Endodermal cell (in vitro differentiated cells): ENCODE data around the gene SMIM28. TPM values are rescaled to one million over a fixed set of nuclear protein-coding genes. Genes with fewer than 3 reads are reported as not detected.

Source experiments
- DNase-seq: peaks from one replicate; pipeline ENCODE4 v3.0.0-alpha.2; 2017
- H3K27ac ChIP-seq: 2 replicates; pipeline ENCODE4 v1.5.1; 2013; ENCODE audit warnings: mild to moderate bottlenecking, low read depth, low read length, moderate library complexity
- H3K27me3 ChIP-seq: 2 replicates; pipeline ENCODE4 v1.6.1; 2013; ENCODE audit warnings: mild to moderate bottlenecking, low read length, moderate library complexity; ENCODE audit not compliant: insufficient read depth, control insufficient read depth, poor library complexity, severe bottlenecking
- H3K36me3 ChIP-seq: 2 replicates; pipeline ENCODE4 v1.7.0; 2013; ENCODE audit warnings: mild to moderate bottlenecking, low read length, moderate library complexity; ENCODE audit not compliant: control insufficient read depth, insufficient read depth
- H3K4me1 ChIP-seq: one replicate; pipeline ENCODE4 v1.7.0; 2013; ENCODE audit warnings: low read length; ENCODE audit not compliant: control insufficient read depth, insufficient read depth
- H3K4me3 ChIP-seq: 2 replicates; pipeline ENCODE4 v1.5.1; 2013; ENCODE audit warnings: mild to moderate bottlenecking, low read length, moderate library complexity
- H3K9ac ChIP-seq: 2 replicates; pipeline ENCODE4 v1.6.1; 2013; ENCODE audit warnings: mild to moderate bottlenecking, low read length, moderate library complexity; ENCODE audit not compliant: poor library complexity, severe bottlenecking; ENCODE audit errors: extremely low read depth
- H3K9me3 ChIP-seq: 2 replicates; pipeline ENCODE4 v1.6.1; 2013; ENCODE audit warnings: mild to moderate bottlenecking, low read length, moderate library complexity; ENCODE audit not compliant: control insufficient read depth
- H3K27ac Mint-ChIP-seq: 2 replicates; pipeline ENCODE4 v1.8.0; 2020; ENCODE audit warnings: mixed read lengths
- H3K27me3 Mint-ChIP-seq: 2 replicates; pipeline ENCODE4 v1.8.0; 2021; ENCODE audit warnings: mild to moderate bottlenecking, mixed read lengths; ENCODE audit not compliant: insufficient read depth
- H3K36me3 Mint-ChIP-seq: 2 replicates; pipeline ENCODE4 v1.8.0; 2020; ENCODE audit warnings: low read depth, mixed read lengths
- H3K4me1 Mint-ChIP-seq: 2 replicates; pipeline ENCODE4 v1.8.0; 2020; ENCODE audit warnings: mixed read lengths
- H3K4me3 Mint-ChIP-seq: 2 replicates; pipeline ENCODE4 v1.8.0; 2020; ENCODE audit warnings: mild to moderate bottlenecking, moderate library complexity, mixed read lengths
- H3K9me3 Mint-ChIP-seq: 2 replicates; pipeline ENCODE4 v1.8.0; 2020; ENCODE audit warnings: mild to moderate bottlenecking, mixed read lengths
- WGBS, 2 experiments: methylation state at CpG; one replicate each; pipeline versions ENCODE4 v1.1.5 to v1.1.7; 2013; ENCODE audit warnings: missing lambda C conversion rate in 2 of 2, mixed read lengths in 1 of 2; ENCODE audit not compliant: insufficient coverage in 1 of 2, insufficient read length in 1 of 2; 5-methylcytosine and 5-hydroxymethylcytosine counted together
- long read RNA-seq, 4 experiments: library from polyadenylated mRNA in 2 of 4; library from RNA in 1 of 4; library from capped mRNA in 1 of 4; stranded (forward) in 3 of 4; unstranded in 1 of 4; transcript quantifications; one replicate each; pipeline ENCODE4 v2.0.0, GENCODE V29; 2020 to 2021; ENCODE audit warnings: inconsistent platforms in 1 of 4
- polyA plus RNA-seq, 2 experiments: library from polyadenylated mRNA; stranded (reverse); fragments of 50-300 nt; gene quantifications; one replicate each; pipeline ENCODE4 v1.2.3, GENCODE V29; 2013
- total RNA-seq, 2 donors: library from RNA; stranded (reverse); fragmentation: NEBNext Ultra II Directional in 1 of 2; extraction: Animal tissue kit (Norgen Biotek cat#: 25700) in 1 of 2; gene quantifications; 2 replicates in 1 of 2; 3 replicates in 1 of 2; pipeline ENCODE4 v1.2.1, GENCODE V29; 2021
- TF ChIP-seq, protein P1 (sequence below): fragments of 200-600 bp; sonication (generic); conservative IDR thresholded peaks from 2 replicates; pipeline ENCODE4 v1.5.0; 2021; ENCODE audit warnings: antibody characterized with exemption, mild to moderate bottlenecking

Gene SMIM28
- under 1 TPM in 1 of 2 donors, not detected in 1; 0.33 TPM for total RNA-seq
- not detected for polyA plus RNA-seq (2013, experiment 1 of 2)
- polyA plus RNA-seq (2013, experiment 2 of 2) = not detected
- long read RNA-seq, experiment 1 = 0 reads
- long read RNA-seq, experiment 2 = 0 reads
- long read RNA-seq, experiment 3, partial matches to known transcripts = 0 of 2 reads
- long read RNA-seq, experiment 3, other reads (novel, unspliced or antisense) = 0 of 2 reads
- long read RNA-seq, experiment 4, partial matches to known transcripts = 0 of 1 reads
- long read RNA-seq, experiment 4, other reads (novel, unspliced or antisense) = 0 of 1 reads

- Histone ChIP-seq H3K27ac (no peak within 1 kb of the TSS), H3K9ac (no peak within 1 kb of the TSS), H3K36me3 (no peaks in the 10 kb centered on the region), H3K27me3 (no peaks in the 10 kb centered on the region), H3K4me1 (peaks cover 8% of the 10 kb centered on the region), H3K4me3 (no peak within 1 kb of the TSS), H3K9me3 (no peaks in the 10 kb centered on the region)
- 85% methylated on average over 6 of the region's 6 CpGs; no CpG with 5 or more reads in 1 of the 2 experiments for WGBS, 2 experiments
- Mint-ChIP-seq H3K36me3 (no peaks in the 10 kb centered on the region), H3K27ac (peak within 1 kb of the TSS; percentile 14), H3K9me3 (no peaks in the 10 kb centered on the region), H3K4me3 (no peak within 1 kb of the TSS), H3K27me3 (no peaks in the 10 kb centered on the region), H3K4me1 (peaks cover 30% of the 10 kb centered on the region)
- peak; percentile 59 for DNase-seq
- TF ChIP-seq, protein P1, sequence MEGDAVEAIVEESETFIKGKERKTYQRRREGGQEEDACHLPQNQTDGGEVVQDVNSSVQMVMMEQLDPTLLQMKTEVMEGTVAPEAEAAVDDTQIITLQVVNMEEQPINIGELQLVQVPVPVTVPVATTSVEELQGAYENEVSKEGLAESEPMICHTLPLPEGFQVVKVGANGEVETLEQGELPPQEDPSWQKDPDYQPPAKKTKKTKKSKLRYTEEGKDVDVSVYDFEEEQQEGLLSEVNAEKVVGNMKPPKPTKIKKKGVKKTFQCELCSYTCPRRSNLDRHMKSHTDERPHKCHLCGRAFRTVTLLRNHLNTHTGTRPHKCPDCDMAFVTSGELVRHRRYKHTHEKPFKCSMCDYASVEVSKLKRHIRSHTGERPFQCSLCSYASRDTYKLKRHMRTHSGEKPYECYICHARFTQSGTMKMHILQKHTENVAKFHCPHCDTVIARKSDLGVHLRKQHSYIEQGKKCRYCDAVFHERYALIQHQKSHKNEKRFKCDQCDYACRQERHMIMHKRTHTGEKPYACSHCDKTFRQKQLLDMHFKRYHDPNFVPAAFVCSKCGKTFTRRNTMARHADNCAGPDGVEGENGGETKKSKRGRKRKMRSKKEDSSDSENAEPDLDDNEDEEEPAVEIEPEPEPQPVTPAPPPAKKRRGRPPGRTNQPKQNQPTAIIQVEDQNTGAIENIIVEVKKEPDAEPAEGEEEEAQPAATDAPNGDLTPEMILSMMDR = no peak
These were observed at the start of gene SMIM28 for GRCh38 chr6:138377844-138378243. Gene SMIM28 (plus strand): TSS chr6:138377905. CDS start chr6:138378073, 168 bp downstream.

DNA sequence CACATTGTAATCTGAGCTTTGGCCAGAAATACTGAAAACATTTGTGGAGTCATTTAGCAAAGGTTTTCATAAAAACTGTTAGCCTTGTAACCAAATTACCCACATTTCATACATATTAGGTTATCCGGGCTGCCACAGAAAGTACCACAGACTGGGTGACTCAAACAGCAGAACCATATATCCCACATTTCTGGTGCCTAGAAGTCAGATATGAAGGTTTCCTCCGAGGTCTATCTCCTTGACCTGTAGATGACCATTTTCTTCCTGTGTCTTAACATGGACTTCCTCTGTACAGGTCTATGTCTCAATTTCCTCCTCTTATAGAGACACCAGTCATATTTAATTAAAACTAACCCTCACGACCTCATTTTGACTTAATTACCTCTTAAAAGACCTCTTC is 49.5 kb upstream of the SMIM28 start:
- WGBS, 2 experiments = 85 to 100% methylated on average over 3 of the region's 3 CpGs
- no peaks in the 10 kb centered on the region for H3K27me3 Mint-ChIP-seq
- H3K4me3 Mint-ChIP-seq = no peak overlapping the region
- Histone ChIP-seq H3K27me3 (no peaks in the 10 kb centered on the region), H3K27ac (no peak overlapping the region), H3K4me1 (peaks cover 7% of the 10 kb centered on the region), H3K4me3 (no peak overlapping the region), H3K9ac (no peak overlapping the region), H3K36me3 (peaks cover 17% of the 10 kb centered on the region), H3K9me3 (no peaks in the 10 kb centered on the region)
- TF ChIP-seq, protein P1 = no peak
- H3K27ac Mint-ChIP-seq = no peak overlapping the region
- no peaks in the 10 kb centered on the region for H3K9me3 Mint-ChIP-seq
- DNase-seq = no peak
- H3K4me1 Mint-ChIP-seq = peaks cover 32% of the 10 kb centered on the region
- H3K36me3 Mint-ChIP-seq = peaks cover 22% of the 10 kb centered on the region

DNA sequence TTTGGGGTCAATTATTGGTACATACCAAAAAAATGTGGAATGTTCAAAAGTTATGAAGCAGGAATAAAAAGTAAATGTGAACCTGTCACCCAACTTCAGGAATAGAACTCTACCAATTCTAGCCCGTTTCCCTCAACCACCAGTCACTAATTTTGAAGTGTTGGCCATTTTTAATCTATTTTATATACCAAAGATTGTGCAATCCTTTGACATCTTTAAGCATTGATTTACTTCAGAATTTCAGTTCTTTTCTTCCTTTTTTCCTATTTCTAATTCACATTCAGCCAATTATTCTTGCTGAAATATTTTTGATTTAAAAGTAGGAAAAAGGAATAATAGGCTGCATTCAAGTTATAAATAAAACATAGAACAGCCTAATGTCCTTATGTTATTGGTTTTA is 46.9 kb upstream of the SMIM28 start:
- Histone ChIP-seq H3K27ac (no peak overlapping the region), H3K36me3 (peaks cover 6% of the 10 kb centered on the region), H3K4me1 (peaks cover 7% of the 10 kb centered on the region), H3K27me3 (no peaks in the 10 kb centered on the region), H3K9me3 (no peaks in the 10 kb centered on the region), H3K9ac (no peak overlapping the region), H3K4me3 (no peak overlapping the region)
- peaks cover 32% of the 10 kb centered on the region for H3K4me1 Mint-ChIP-seq
- 95 to 100% methylated on average over 1 of the region's 1 CpG for WGBS, 2 experiments
- H3K36me3 Mint-ChIP-seq = peaks cover 18% of the 10 kb centered on the region
- H3K27ac Mint-ChIP-seq = peak overlapping the region; percentile 68
- no peaks in the 10 kb centered on the region for H3K27me3 Mint-ChIP-seq
- TF ChIP-seq, protein P1 = no peak
- DNase-seq = no peak
- H3K9me3 Mint-ChIP-seq = no peaks in the 10 kb centered on the region
- H3K4me3 Mint-ChIP-seq = no peak overlapping the region
